GM12892 (cell line): Measurements from ENCODE around the gene GALNT7.

ENCODE experiments used
- POLR2A ChIP-seq: IDR thresholded peaks from 2 replicates; pipeline ENCODE4 v1.6.1; 2011; ENCODE audit warnings: low read depth, low read length, control low read depth
- POLR2AphosphoS5 ChIP-seq: IDR thresholded peaks from 2 replicates; pipeline ENCODE4 v1.6.1; 2011; ENCODE audit warnings: low read depth, low read length, control low read depth

GRCh38 chr4:173185847-173186510, 17.4 kb downstream of the GALNT7 start:
- TF ChIP-seq POLR2A: no peak
- no peak for TF ChIP-seq POLR2AphosphoS5
